ENCODE data around the gene TRPM4.

TRPM4 gene

GRCh38 chr19:49151267-49152118 lies 6.1 kb upstream of the TRPM4 start (continued):
- TF ChIP-seq ZNF513 (tag by site-specific recombination; IDR thresholded peaks at IDR 0.05) (peak; percentile 34; the same call in 1 of the 2 replicates), ZBTB1 (tag by site-specific recombination; IDR thresholded peaks at IDR 0.05) (no peak), ZNF10 (tag by site-specific recombination; IDR thresholded peaks at IDR 0.05) (no peak), ZSCAN30 (tag by site-specific recombination; IDR thresholded peaks at IDR 0.05) (peak; percentile 53; the same call in 1 of the 2 replicates), ZNF335 (tag by site-specific recombination; conservative IDR thresholded peaks at IDR 0.05) (peak; percentile 18), ZNF768 (tag by site-specific recombination; IDR thresholded peaks at IDR 0.05) (no peak), ZBTB10 (tag by site-specific recombination; IDR thresholded peaks at IDR 0.05) (peak; percentile 51), ZBTB48 (tag by site-specific recombination; IDR thresholded peaks at IDR 0.05) (0 out of 2 replicates have a peak, but pooled peaks have one; percentile 17), ZFP3 (tag by site-specific recombination; IDR thresholded peaks at IDR 0.05; ENCODE audit: low read depth) (no peak), MYNN (tag by site-specific recombination; IDR thresholded peaks at IDR 0.05; ENCODE audit: borderline replicate concordance) (no peak), ZSCAN18 (tag by site-specific recombination; IDR thresholded peaks at IDR 0.05) (no peak), KLF9 (tag by site-specific recombination; IDR thresholded peaks at IDR 0.05; ENCODE audit: low read depth) (peak; percentile 98), ZFHX2 (tag by site-specific recombination; conservative IDR thresholded peaks at IDR 0.05) (peak; percentile 64)

- H3K9me3 ChIP-seq (ENCODE audit: control insufficient read depth, insufficient read depth, low read depth, low read length) = no peaks in the 10 kb centered on the region
- no peak overlapping the region for H3K4me3 ChIP-seq (ENCODE audit: low read depth, low read length)
- H3K27ac ChIP-seq (ENCODE audit: extremely low read depth, low read depth, low read length) = no peak overlapping the region
- peaks cover 6% of the 10 kb centered on the region for H3K4me1 ChIP-seq (ENCODE audit: control insufficient read depth, insufficient read depth, low read length)
- TF ChIP-seq ZNF645 (tag by site-specific recombination; IDR thresholded peaks at IDR 0.05) (no peak), YY1 (tag by site-specific recombination; IDR thresholded peaks at IDR 0.05) (no peak), BCL11B (tag by site-specific recombination; IDR thresholded peaks at IDR 0.05; ENCODE audit: low read depth) (peak; percentile 58; the same call in 1 of the 2 replicates), OSR2 (tag by site-specific recombination; IDR thresholded peaks at IDR 0.05) (no peak), ZBTB7A (tag by site-specific recombination; IDR thresholded peaks at IDR 0.05; ENCODE audit: low read depth) (0 out of 2 replicates have a peak, but pooled peaks have one; percentile 29), ZNF175 (tag by site-specific recombination; IDR thresholded peaks at IDR 0.05) (no peak), ZNF416 (tag by site-specific recombination; IDR thresholded peaks at IDR 0.05) (no peak), ZNF341 (tag by site-specific recombination; IDR thresholded peaks at IDR 0.05; ENCODE audit: low read depth) (no peak), SP3 (tag by site-specific recombination; IDR thresholded peaks at IDR 0.05) (peak; percentile 81), ZNF596 (tag by site-specific recombination; IDR thresholded peaks at IDR 0.05) (no peak)
- no peaks in the 10 kb centered on the region for H3K36me3 ChIP-seq (ENCODE audit: control insufficient read depth in 2 of 2, insufficient read depth in 1 of 2, low read length in 2 of 2)
- POLR2A ChIA-PET = interaction anchor here (0.5 to 3.8 kb wide), 4 partner anchors 35 to 322 kb away, joined by 3 to 22 read pairs (median 5); partner anchors contain the start of gene LIN7B
- CTCF ChIA-PET = interaction anchor here (1.3 kb wide), 1 partner anchor 47 kb away, joined by 7 read pairs; no protein-coding TSS in a partner anchor
Observed at GRCh38 chr19:49152119-49152550, 5.5 kb upstream of the TRPM4 start.

Data from HEK293 (cell line).